WTC11 (cell line): Measurements from ENCODE around the gene MBTPS2. TPM values are rescaled to one million over a fixed set of nuclear protein-coding genes. Genes with fewer than 3 reads are reported as not detected.

Experiments used
- ATAC-seq: fragments of 200-7000 bp; cut with Tn5 transposase; 2 replicates; pipeline ENCODE4 v1.10.0; 2021; ENCODE audit warnings: mild to moderate bottlenecking, moderate library complexity
- CTCF ChIA-PET: fragments of 300-600 bp; sonication (Branson Sonifier 250); formaldehyde crosslinking; loops from one replicate; lab custom pipeline; 2021; ENCODE audit warnings: antibody characterized with exemption; lab: Charles Lee
- POLR2A ChIA-PET: fragments of 350-600 bp; sonication (Branson Sonifier 250); formaldehyde crosslinking; loops from one replicate; lab custom pipeline; 2021; ENCODE audit warnings: antibody characterized with exemption; lab: Charles Lee
- DNase-seq: peaks from one replicate; pipeline ENCODE4 v3.0.0; 2021; ENCODE audit warnings: low spot score
- H3K27ac Mint-ChIP-seq: 2 replicates; pipeline ENCODE4 v1.8.0; 2021; ENCODE audit warnings: mixed read lengths
- H3K27me3 Mint-ChIP-seq: 2 replicates; pipeline ENCODE4 v1.8.0; 2021; ENCODE audit warnings: low read depth, mild to moderate bottlenecking, moderate library complexity, mixed read lengths
- H3K36me3 Mint-ChIP-seq: 2 replicates; pipeline ENCODE4 v1.8.0; 2021; ENCODE audit warnings: mixed read lengths
- H3K4me1 Mint-ChIP-seq: 2 replicates; pipeline ENCODE4 v1.8.0; 2022; ENCODE audit warnings: mixed read lengths
- H3K4me3 Mint-ChIP-seq: 2 replicates; pipeline ENCODE4 v1.8.0; 2021; ENCODE audit warnings: mild to moderate bottlenecking, moderate library complexity, mixed read lengths
- H3K9me3 Mint-ChIP-seq: 2 replicates; pipeline ENCODE4 v1.8.0; 2021; ENCODE audit warnings: mixed read lengths
- ARID4B ChIP-seq: sonication (generic); formaldehyde crosslinking; IDR thresholded peaks from 2 replicates; pipeline ENCODE4 v1.8.0; 2023; ENCODE audit warnings: missing genetic modification reagents, mild to moderate bottlenecking, borderline replicate concordance
- CBFB ChIP-seq: sonication (generic); formaldehyde crosslinking; IDR thresholded peaks from 2 replicates; pipeline ENCODE4 v1.8.1; 2022; ENCODE audit warnings: mild to moderate bottlenecking, low read depth, missing genetic modification reagents
- CREB1 ChIP-seq: sonication (generic); formaldehyde crosslinking; IDR thresholded peaks from 2 replicates; pipeline ENCODE4 v1.8.0; 2023; ENCODE audit warnings: mild to moderate bottlenecking, missing genetic modification reagents
- EMX1 ChIP-seq: fragments of 250-450 bp; sonication (Bioruptor Pico); IDR thresholded peaks from 2 replicates; pipeline ENCODE4 v1.8.0; 2021; ENCODE audit warnings: mild to moderate bottlenecking
- ESRRA ChIP-seq: sonication (generic); formaldehyde crosslinking; IDR thresholded peaks from 2 replicates; pipeline ENCODE4 v1.8.1; 2022; ENCODE audit warnings: mild to moderate bottlenecking, missing genetic modification reagents, borderline replicate concordance
- FOXP1 ChIP-seq: sonication (generic); formaldehyde crosslinking; IDR thresholded peaks from 2 replicates; pipeline ENCODE4 v1.8.0; 2022; ENCODE audit warnings: missing genetic modification reagents, mild to moderate bottlenecking, moderate library complexity, borderline replicate concordance
- IRF1 ChIP-seq: sonication (generic); formaldehyde crosslinking; IDR thresholded peaks from 2 replicates; pipeline ENCODE4 v1.8.0; 2023; ENCODE audit warnings: missing genetic modification reagents
- JAZF1 ChIP-seq: fragments of 250-450 bp; sonication (Bioruptor Pico); IDR thresholded peaks from 2 replicates; pipeline ENCODE4 v1.9.0; 2021; ENCODE audit warnings: moderate library complexity, mild to moderate bottlenecking, inconsistent platforms
- JUN ChIP-seq: sonication (generic); formaldehyde crosslinking; IDR thresholded peaks from 2 replicates; pipeline ENCODE4 v1.8.0; 2023; ENCODE audit warnings: mild to moderate bottlenecking, missing genetic modification reagents
- KAT7 ChIP-seq: sonication (generic); formaldehyde crosslinking; IDR thresholded peaks from 2 replicates; pipeline ENCODE4 v1.8.1; 2023; ENCODE audit warnings: missing genetic modification reagents, mild to moderate bottlenecking, borderline replicate concordance
- NFATC4 ChIP-seq: fragments of 250-450 bp; sonication (Bioruptor Pico); IDR thresholded peaks from 2 replicates; pipeline ENCODE4 v1.9.0; 2021; ENCODE audit warnings: mild to moderate bottlenecking
- NR1H2 ChIP-seq: sonication (generic); formaldehyde crosslinking; IDR thresholded peaks from 2 replicates; pipeline ENCODE4 v1.9.0; 2021; ENCODE audit warnings: mild to moderate bottlenecking, moderate library complexity, missing genetic modification reagents
- NR2C2 ChIP-seq: sonication (generic); formaldehyde crosslinking; IDR thresholded peaks from 2 replicates; pipeline ENCODE4 v1.8.0; 2022; ENCODE audit warnings: mild to moderate bottlenecking, missing genetic modification reagents
- PRRX2 ChIP-seq: fragments of 250-450 bp; sonication (Bioruptor Pico); IDR thresholded peaks from 2 replicates; pipeline ENCODE4 v1.8.0; 2021; ENCODE audit warnings: mild to moderate bottlenecking
- TP53 ChIP-seq: sonication (generic); formaldehyde crosslinking; IDR thresholded peaks from 2 replicates; pipeline ENCODE4 v1.8.1; 2023; ENCODE audit warnings: mild to moderate bottlenecking, missing genetic modification reagents
- total RNA-seq: library from RNA; stranded (reverse); gene quantifications from 3 replicates; pipeline ENCODE4 v1.2.3, GENCODE V29; 2021
- TF ChIP-seq, protein P1 (sequence below): sonication (generic); formaldehyde crosslinking; IDR thresholded peaks from 2 replicates; pipeline ENCODE4 v1.8.0; 2022; ENCODE audit warnings: missing genetic modification reagents
- TF ChIP-seq, protein P2 (sequence below): sonication (generic); formaldehyde crosslinking; conservative IDR thresholded peaks from 2 replicates; pipeline ENCODE4 v1.8.1; 2022; ENCODE audit warnings: mild to moderate bottlenecking, missing genetic modification reagents
- TF ChIP-seq, protein P3 (sequence below): fragments of 250-450 bp; sonication (Bioruptor Pico); IDR thresholded peaks from 2 replicates; pipeline ENCODE4 v2.1.2; 2022; ENCODE audit warnings: mild to moderate bottlenecking, moderate library complexity
- TF ChIP-seq, protein P4 (sequence below): sonication (generic); formaldehyde crosslinking; IDR thresholded peaks from 2 replicates; pipeline ENCODE4 v1.8.1; 2023; ENCODE audit warnings: mild to moderate bottlenecking, missing genetic modification reagents, moderate library complexity

Gene MBTPS2
- total RNA-seq, 1 experiment from 2014 or later = 9.1 TPM

DNA sequence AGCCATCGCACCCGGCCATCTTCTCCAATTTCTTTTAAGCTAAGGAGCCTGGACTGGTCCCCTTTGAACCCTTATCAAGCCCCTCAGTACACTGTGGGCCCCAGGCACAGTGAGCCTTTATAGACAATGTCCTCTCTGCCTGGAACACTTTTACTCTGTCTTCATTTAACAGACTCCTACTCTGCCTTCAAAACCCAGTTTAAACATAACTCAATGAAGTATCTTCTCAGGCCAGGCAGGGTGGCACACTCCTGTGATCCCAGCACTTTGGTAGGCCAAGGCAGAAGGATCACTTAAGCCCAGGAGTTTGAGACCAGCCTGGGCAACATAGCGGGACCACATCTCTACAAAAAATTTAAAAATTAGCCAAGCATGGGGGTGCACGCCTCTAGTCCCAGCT lies 73.6 kb downstream of the MBTPS2 start:
- no peak for TF ChIP-seq EMX1 (CRISPR knock-in tag)
- TF ChIP-seq, protein P1, sequence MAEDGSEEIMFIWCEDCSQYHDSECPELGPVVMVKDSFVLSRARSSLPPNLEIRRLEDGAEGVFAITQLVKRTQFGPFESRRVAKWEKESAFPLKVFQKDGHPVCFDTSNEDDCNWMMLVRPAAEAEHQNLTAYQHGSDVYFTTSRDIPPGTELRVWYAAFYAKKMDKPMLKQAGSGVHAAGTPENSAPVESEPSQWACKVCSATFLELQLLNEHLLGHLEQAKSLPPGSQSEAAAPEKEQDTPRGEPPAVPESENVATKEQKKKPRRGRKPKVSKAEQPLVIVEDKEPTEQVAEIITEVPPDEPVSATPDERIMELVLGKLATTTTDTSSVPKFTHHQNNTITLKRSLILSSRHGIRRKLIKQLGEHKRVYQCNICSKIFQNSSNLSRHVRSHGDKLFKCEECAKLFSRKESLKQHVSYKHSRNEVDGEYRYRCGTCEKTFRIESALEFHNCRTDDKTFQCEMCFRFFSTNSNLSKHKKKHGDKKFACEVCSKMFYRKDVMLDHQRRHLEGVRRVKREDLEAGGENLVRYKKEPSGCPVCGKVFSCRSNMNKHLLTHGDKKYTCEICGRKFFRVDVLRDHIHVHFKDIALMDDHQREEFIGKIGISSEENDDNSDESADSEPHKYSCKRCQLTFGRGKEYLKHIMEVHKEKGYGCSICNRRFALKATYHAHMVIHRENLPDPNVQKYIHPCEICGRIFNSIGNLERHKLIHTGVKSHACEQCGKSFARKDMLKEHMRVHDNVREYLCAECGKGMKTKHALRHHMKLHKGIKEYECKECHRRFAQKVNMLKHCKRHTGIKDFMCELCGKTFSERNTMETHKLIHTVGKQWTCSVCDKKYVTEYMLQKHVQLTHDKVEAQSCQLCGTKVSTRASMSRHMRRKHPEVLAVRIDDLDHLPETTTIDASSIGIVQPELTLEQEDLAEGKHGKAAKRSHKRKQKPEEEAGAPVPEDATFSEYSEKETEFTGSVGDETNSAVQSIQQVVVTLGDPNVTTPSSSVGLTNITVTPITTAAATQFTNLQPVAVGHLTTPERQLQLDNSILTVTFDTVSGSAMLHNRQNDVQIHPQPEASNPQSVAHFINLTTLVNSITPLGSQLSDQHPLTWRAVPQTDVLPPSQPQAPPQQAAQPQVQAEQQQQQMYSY (CRISPR knock-in tag) = no peak
- no peak for TF ChIP-seq NR2C2 (CRISPR knock-in tag)
- no peak for TF ChIP-seq JUN
- no peak for TF ChIP-seq CBFB (CRISPR knock-in tag)
- TF ChIP-seq TP53 (CRISPR knock-in tag) = no peak
- TF ChIP-seq JAZF1 = no peak
- no peak for TF ChIP-seq ESRRA (CRISPR knock-in tag)
- no peak for TF ChIP-seq ARID4B (CRISPR knock-in tag)
- TF ChIP-seq, protein P2, sequence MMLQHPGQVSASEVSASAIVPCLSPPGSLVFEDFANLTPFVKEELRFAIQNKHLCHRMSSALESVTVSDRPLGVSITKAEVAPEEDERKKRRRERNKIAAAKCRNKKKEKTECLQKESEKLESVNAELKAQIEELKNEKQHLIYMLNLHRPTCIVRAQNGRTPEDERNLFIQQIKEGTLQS (CRISPR knock-in tag) = no peak
- TF ChIP-seq, all 79 proteins: peak for 0

GRCh38 chrX:21926116-21926515 lies 86.7 kb downstream of the MBTPS2 start:
- Mint-ChIP-seq H3K27me3 (no peaks in the 10 kb centered on the region; the same call in 1 of the 2 replicates), H3K9me3 (peaks cover 8% of the 10 kb centered on the region), H3K27ac (no peak overlapping the region), H3K4me3 (no peak overlapping the region), H3K36me3 (no peaks in the 10 kb centered on the region), H3K4me1 (peaks cover 18% of the 10 kb centered on the region)
- DNase-seq (no peak), ATAC-seq (no peak)
- POLR2A ChIA-PET = no interaction called here
- no peak for TF ChIP-seq NR1H2 (CRISPR knock-in tag)
- no peak for TF ChIP-seq PRRX2 (CRISPR knock-in tag)
- CTCF ChIA-PET = no interaction called here

More for the DNA sequence above, 73.6 kb downstream of the MBTPS2 start:
- H3K27me3 Mint-ChIP-seq = no peaks in the 10 kb centered on the region
- ATAC-seq = no peak
- ChIA-PET CTCF (no interaction called here), POLR2A (no interaction called here)
- H3K4me3 Mint-ChIP-seq = no peak overlapping the region
- no peak overlapping the region for H3K27ac Mint-ChIP-seq
- H3K4me1 Mint-ChIP-seq = no peaks in the 10 kb centered on the region
- H3K9me3 Mint-ChIP-seq = no peaks in the 10 kb centered on the region
- DNase-seq = no peak
- no peaks in the 10 kb centered on the region for H3K36me3 Mint-ChIP-seq

- no peaks in the 10 kb centered on the region for H3K36me3 Mint-ChIP-seq
- ATAC-seq = peak; percentile 22; the same call in 1 of the 2 replicates
- no peaks in the 10 kb centered on the region; the same call in 1 of the 2 replicates for H3K27me3 Mint-ChIP-seq
- H3K4me1 Mint-ChIP-seq = peaks cover 18% of the 10 kb centered on the region
- no peak for DNase-seq
- POLR2A ChIA-PET = no interaction called here
- no peak overlapping the region for H3K4me3 Mint-ChIP-seq
- peaks cover 3% of the 10 kb centered on the region; the same call in 1 of the 2 replicates for H3K9me3 Mint-ChIP-seq
- H3K27ac Mint-ChIP-seq = peak overlapping the region; percentile 82
- CTCF ChIA-PET = no interaction called here
- TF ChIP-seq, protein P3, sequence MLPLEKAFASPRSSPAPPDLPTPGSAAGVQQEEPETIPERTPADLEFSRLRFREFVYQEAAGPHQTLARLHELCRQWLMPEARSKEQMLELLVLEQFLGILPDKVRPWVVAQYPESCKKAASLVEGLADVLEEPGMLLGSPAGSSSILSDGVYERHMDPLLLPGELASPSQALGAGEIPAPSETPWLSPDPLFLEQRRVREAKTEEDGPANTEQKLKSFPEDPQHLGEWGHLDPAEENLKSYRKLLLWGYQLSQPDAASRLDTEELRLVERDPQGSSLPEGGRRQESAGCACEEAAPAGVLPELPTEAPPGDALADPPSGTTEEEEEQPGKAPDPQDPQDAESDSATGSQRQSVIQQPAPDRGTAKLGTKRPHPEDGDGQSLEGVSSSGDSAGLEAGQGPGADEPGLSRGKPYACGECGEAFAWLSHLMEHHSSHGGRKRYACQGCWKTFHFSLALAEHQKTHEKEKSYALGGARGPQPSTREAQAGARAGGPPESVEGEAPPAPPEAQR (CRISPR knock-in tag) = no peak
- TF ChIP-seq KAT7 (CRISPR knock-in tag) (no peak), CREB1 (CRISPR knock-in tag) (no peak), PRRX2 (CRISPR knock-in tag) (no peak), IRF1 (CRISPR knock-in tag) (no peak), NFATC4 (no peak), FOXP1 (no peak)
- TF ChIP-seq, protein P4, sequence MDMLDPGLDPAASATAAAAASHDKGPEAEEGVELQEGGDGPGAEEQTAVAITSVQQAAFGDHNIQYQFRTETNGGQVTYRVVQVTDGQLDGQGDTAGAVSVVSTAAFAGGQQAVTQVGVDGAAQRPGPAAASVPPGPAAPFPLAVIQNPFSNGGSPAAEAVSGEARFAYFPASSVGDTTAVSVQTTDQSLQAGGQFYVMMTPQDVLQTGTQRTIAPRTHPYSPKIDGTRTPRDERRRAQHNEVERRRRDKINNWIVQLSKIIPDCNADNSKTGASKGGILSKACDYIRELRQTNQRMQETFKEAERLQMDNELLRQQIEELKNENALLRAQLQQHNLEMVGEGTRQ (CRISPR knock-in tag) = no peak
These were observed 87.3 kb downstream of the MBTPS2 start for GRCh38 chrX:21926527-21927278.
